Measurements from ENCODE around the gene SH3D19.

DNA sequence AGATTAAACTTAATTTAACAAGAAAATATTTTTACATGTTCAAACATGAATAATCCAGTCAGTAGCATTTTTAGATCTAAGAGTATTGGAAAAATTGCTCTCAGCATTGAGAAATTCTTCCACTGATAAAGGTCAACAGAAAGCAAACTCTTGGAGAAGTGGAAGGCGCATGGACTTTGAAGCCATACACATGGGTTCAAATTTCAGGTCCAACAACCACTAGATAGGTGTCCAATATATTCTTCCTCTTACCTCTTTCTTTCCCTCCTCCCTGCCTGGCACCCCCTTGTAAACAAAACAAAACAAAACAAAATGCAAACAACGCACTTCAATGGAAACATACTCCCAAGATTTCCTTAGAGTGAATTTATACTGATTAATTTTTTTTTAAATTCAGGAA, 76.9 kb downstream of the SH3D19 start:
- TF ChIP-seq, protein P1, sequence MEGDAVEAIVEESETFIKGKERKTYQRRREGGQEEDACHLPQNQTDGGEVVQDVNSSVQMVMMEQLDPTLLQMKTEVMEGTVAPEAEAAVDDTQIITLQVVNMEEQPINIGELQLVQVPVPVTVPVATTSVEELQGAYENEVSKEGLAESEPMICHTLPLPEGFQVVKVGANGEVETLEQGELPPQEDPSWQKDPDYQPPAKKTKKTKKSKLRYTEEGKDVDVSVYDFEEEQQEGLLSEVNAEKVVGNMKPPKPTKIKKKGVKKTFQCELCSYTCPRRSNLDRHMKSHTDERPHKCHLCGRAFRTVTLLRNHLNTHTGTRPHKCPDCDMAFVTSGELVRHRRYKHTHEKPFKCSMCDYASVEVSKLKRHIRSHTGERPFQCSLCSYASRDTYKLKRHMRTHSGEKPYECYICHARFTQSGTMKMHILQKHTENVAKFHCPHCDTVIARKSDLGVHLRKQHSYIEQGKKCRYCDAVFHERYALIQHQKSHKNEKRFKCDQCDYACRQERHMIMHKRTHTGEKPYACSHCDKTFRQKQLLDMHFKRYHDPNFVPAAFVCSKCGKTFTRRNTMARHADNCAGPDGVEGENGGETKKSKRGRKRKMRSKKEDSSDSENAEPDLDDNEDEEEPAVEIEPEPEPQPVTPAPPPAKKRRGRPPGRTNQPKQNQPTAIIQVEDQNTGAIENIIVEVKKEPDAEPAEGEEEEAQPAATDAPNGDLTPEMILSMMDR (IDR thresholded peaks at IDR 0.05) = no peak
- TF ChIP-seq POLR2A (IDR thresholded peaks at IDR 0.05) = no peak
- no peak for TF ChIP-seq EP300 (IDR thresholded peaks at IDR 0.05)

Data from gastroesophageal sphincter (tissue), 3 donors.